H1 (cell line): ENCODE results near the gene CEBPA.

Experiments
- CHD2 ChIP-seq: IDR thresholded peaks from 2 replicates; pipeline ENCODE4 v1.6.1; 2012; ENCODE audit warnings: low read length, improper control_type of control experiment
- CREB1 ChIP-seq: IDR thresholded peaks from 2 replicates; pipeline ENCODE4 v1.6.1; 2012; ENCODE audit warnings: inconsistent platforms
- EP300 ChIP-seq, 2 experiments: IDR thresholded peaks; 1 replicate in 1 of 2; 2 replicates in 1 of 2; pipeline ENCODE4 v1.6.1; 2011 to 2012; ENCODE audit warnings: low read depth in 2 of 2, low read length in 2 of 2, mild to moderate bottlenecking in 2 of 2, borderline replicate concordance in 1 of 2, inconsistent platforms in 1 of 2, moderate library complexity in 1 of 2
- KDM1A ChIP-seq: fragments of 200-600, 300-600 bp; sonication (generic); IDR thresholded peaks from 2 replicates; pipeline ENCODE4 v1.7.1; 2016; ENCODE audit warnings: mild to moderate bottlenecking, low read length, borderline replicate concordance
- MAFK ChIP-seq: IDR thresholded peaks from 2 replicates; pipeline ENCODE4 v1.6.1; 2012; ENCODE audit warnings: low read depth, mild to moderate bottlenecking, improper control_type of control experiment, low read length
- POLR2A ChIP-seq, 2 experiments: IDR thresholded peaks; 1 replicate in 1 of 2; 2 replicates in 1 of 2; pipeline ENCODE4 v1.6.1; 2011; ENCODE audit warnings: low read depth in 2 of 2, low read length in 2 of 2, mild to moderate bottlenecking in 2 of 2; ENCODE audit errors: control extremely low read depth in 1 of 2
- RAD21 ChIP-seq, 2 experiments: IDR thresholded peaks in 1 of 2; conservative IDR thresholded peaks in 1 of 2; 2 replicates each; pipeline ENCODE4 v1.6.1; 2011; ENCODE audit warnings: low read depth in 2 of 2, low read length in 2 of 2, improper control_type of control experiment in 1 of 2, inconsistent platforms in 1 of 2, mild to moderate bottlenecking in 1 of 2, moderate library complexity in 1 of 2
- RFX5 ChIP-seq: IDR thresholded peaks from 2 replicates; pipeline ENCODE4 v1.6.1; 2011; ENCODE audit warnings: low read depth, low read length, improper control_type of control experiment, borderline replicate concordance
- SIN3A ChIP-seq, 2 experiments: IDR thresholded peaks in 1 of 2; conservative IDR thresholded peaks in 1 of 2; 2 replicates each; pipeline ENCODE4 v1.6.1; 2011 to 2012; ENCODE audit warnings: low read length in 2 of 2, improper control_type of control experiment in 1 of 2, low read depth in 1 of 2, mild to moderate bottlenecking in 1 of 2
- TAF7 ChIP-seq: optimal IDR thresholded peaks from 2 replicates; pipeline ENCODE3; 2011; ENCODE audit warnings: low read depth, mild to moderate bottlenecking, inconsistent platforms, low read length, moderate library complexity, borderline replicate concordance
- TEAD4 ChIP-seq: IDR thresholded peaks from 2 replicates; pipeline ENCODE4 v1.6.1; 2012; ENCODE audit warnings: low read depth, low read length, inconsistent platforms, mixed read lengths
- TF ChIP-seq, protein P1 (sequence below), 3 experiments: IDR thresholded peaks; 1 replicate in 2 of 3; 2 replicates in 1 of 3; pipeline versions ENCODE4 v1.5.1 to v1.6.1; 2011; ENCODE audit warnings: low read length in 3 of 3, mild to moderate bottlenecking in 3 of 3, inconsistent platforms in 2 of 3, low read depth in 1 of 3, moderate library complexity in 1 of 3; ENCODE audit not compliant: insufficient read depth in 1 of 3; ENCODE audit errors: control extremely low read depth in 1 of 3
- TF ChIP-seq, protein P2 (sequence below): fragments of 300-600 bp; sonication (generic); IDR thresholded peaks from 2 replicates; pipeline ENCODE4 v1.7.1; 2012; ENCODE audit warnings: low read length, moderate library complexity, mild to moderate bottlenecking, inconsistent platforms; ENCODE audit not compliant: insufficient replicate concordance

DNA sequence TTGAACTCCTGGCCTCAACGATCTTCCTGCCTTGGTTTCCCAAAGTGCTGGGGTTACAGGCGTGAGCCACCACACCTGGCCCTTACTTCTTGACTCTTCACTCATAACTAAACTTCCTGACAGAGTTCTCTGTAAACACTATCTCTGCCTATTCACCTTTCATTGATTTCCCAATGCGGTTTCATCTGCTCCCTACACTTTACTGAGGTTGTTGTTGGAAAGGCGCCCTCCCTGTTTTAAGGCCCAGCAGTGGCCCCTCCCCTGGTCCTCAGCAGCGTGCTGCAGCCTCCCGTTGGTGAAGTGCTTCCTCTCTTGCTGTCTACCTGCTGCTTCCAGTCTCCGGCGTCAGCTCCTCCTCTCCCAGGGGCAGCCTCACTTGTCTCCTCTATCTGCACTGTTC is 26.7 kb upstream of the CEBPA start:
- no peak for TF ChIP-seq CHD2
- no peak for TF ChIP-seq TAF7
- TF ChIP-seq, protein P1, sequence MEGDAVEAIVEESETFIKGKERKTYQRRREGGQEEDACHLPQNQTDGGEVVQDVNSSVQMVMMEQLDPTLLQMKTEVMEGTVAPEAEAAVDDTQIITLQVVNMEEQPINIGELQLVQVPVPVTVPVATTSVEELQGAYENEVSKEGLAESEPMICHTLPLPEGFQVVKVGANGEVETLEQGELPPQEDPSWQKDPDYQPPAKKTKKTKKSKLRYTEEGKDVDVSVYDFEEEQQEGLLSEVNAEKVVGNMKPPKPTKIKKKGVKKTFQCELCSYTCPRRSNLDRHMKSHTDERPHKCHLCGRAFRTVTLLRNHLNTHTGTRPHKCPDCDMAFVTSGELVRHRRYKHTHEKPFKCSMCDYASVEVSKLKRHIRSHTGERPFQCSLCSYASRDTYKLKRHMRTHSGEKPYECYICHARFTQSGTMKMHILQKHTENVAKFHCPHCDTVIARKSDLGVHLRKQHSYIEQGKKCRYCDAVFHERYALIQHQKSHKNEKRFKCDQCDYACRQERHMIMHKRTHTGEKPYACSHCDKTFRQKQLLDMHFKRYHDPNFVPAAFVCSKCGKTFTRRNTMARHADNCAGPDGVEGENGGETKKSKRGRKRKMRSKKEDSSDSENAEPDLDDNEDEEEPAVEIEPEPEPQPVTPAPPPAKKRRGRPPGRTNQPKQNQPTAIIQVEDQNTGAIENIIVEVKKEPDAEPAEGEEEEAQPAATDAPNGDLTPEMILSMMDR (IDR thresholded peaks at IDR 0.05; ENCODE audit: control extremely low read depth in 1 of 3, insufficient read depth in 1 of 3, low read depth in 1 of 3, low read length in 3 of 3) = no peak
- TF ChIP-seq TEAD4 = no peak
- TF ChIP-seq EP300 (IDR thresholded peaks at IDR 0.05; ENCODE audit: borderline replicate concordance in 1 of 2, low read depth in 2 of 2, low read length in 2 of 2) = no peak
- TF ChIP-seq POLR2A (IDR thresholded peaks at IDR 0.05; ENCODE audit: control extremely low read depth in 1 of 2, low read depth in 2 of 2, low read length in 2 of 2) = no peak
- no peak for TF ChIP-seq SIN3A (conservative IDR thresholded peaks at IDR 0.05 in 1 of 2, IDR thresholded peaks at IDR 0.05 in 1 of 2; ENCODE audit: low read depth in 1 of 2, low read length in 2 of 2)
- TF ChIP-seq, protein P2, sequence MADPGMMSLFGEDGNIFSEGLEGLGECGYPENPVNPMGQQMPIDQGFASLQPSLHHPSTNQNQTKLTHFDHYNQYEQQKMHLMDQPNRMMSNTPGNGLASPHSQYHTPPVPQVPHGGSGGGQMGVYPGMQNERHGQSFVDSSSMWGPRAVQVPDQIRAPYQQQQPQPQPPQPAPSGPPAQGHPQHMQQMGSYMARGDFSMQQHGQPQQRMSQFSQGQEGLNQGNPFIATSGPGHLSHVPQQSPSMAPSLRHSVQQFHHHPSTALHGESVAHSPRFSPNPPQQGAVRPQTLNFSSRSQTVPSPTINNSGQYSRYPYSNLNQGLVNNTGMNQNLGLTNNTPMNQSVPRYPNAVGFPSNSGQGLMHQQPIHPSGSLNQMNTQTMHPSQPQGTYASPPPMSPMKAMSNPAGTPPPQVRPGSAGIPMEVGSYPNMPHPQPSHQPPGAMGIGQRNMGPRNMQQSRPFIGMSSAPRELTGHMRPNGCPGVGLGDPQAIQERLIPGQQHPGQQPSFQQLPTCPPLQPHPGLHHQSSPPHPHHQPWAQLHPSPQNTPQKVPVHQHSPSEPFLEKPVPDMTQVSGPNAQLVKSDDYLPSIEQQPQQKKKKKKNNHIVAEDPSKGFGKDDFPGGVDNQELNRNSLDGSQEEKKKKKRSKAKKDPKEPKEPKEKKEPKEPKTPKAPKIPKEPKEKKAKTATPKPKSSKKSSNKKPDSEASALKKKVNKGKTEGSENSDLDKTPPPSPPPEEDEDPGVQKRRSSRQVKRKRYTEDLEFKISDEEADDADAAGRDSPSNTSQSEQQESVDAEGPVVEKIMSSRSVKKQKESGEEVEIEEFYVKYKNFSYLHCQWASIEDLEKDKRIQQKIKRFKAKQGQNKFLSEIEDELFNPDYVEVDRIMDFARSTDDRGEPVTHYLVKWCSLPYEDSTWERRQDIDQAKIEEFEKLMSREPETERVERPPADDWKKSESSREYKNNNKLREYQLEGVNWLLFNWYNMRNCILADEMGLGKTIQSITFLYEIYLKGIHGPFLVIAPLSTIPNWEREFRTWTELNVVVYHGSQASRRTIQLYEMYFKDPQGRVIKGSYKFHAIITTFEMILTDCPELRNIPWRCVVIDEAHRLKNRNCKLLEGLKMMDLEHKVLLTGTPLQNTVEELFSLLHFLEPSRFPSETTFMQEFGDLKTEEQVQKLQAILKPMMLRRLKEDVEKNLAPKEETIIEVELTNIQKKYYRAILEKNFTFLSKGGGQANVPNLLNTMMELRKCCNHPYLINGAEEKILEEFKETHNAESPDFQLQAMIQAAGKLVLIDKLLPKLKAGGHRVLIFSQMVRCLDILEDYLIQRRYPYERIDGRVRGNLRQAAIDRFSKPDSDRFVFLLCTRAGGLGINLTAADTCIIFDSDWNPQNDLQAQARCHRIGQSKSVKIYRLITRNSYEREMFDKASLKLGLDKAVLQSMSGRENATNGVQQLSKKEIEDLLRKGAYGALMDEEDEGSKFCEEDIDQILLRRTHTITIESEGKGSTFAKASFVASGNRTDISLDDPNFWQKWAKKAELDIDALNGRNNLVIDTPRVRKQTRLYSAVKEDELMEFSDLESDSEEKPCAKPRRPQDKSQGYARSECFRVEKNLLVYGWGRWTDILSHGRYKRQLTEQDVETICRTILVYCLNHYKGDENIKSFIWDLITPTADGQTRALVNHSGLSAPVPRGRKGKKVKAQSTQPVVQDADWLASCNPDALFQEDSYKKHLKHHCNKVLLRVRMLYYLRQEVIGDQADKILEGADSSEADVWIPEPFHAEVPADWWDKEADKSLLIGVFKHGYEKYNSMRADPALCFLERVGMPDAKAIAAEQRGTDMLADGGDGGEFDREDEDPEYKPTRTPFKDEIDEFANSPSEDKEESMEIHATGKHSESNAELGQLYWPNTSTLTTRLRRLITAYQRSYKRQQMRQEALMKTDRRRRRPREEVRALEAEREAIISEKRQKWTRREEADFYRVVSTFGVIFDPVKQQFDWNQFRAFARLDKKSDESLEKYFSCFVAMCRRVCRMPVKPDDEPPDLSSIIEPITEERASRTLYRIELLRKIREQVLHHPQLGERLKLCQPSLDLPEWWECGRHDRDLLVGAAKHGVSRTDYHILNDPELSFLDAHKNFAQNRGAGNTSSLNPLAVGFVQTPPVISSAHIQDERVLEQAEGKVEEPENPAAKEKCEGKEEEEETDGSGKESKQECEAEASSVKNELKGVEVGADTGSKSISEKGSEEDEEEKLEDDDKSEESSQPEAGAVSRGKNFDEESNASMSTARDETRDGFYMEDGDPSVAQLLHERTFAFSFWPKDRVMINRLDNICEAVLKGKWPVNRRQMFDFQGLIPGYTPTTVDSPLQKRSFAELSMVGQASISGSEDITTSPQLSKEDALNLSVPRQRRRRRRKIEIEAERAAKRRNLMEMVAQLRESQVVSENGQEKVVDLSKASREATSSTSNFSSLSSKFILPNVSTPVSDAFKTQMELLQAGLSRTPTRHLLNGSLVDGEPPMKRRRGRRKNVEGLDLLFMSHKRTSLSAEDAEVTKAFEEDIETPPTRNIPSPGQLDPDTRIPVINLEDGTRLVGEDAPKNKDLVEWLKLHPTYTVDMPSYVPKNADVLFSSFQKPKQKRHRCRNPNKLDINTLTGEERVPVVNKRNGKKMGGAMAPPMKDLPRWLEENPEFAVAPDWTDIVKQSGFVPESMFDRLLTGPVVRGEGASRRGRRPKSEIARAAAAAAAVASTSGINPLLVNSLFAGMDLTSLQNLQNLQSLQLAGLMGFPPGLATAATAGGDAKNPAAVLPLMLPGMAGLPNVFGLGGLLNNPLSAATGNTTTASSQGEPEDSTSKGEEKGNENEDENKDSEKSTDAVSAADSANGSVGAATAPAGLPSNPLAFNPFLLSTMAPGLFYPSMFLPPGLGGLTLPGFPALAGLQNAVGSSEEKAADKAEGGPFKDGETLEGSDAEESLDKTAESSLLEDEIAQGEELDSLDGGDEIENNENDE = no peak
- TF ChIP-seq CREB1 = no peak
- no peak for TF ChIP-seq RFX5
- no peak for TF ChIP-seq KDM1A
- no peak for TF ChIP-seq MAFK
- TF ChIP-seq RAD21 (IDR thresholded peaks at IDR 0.05 in 1 of 2, conservative IDR thresholded peaks at IDR 0.05 in 1 of 2; ENCODE audit: low read depth in 2 of 2, low read length in 2 of 2) = no peak
